Endodermal cell (in vitro differentiated cells): Measurements from ENCODE around the gene HACD4. TPM values are rescaled to one million over a fixed set of nuclear protein-coding genes. Genes with fewer than 3 reads are reported as not detected.

Experiments used
- DNase-seq: peaks from one replicate; pipeline ENCODE4 v3.0.0-alpha.2; 2017
- H3K27ac ChIP-seq: 2 replicates; pipeline ENCODE4 v1.5.1; 2013; ENCODE audit warnings: mild to moderate bottlenecking, low read depth, low read length, moderate library complexity
- H3K27me3 ChIP-seq: 2 replicates; pipeline ENCODE4 v1.6.1; 2013; ENCODE audit warnings: mild to moderate bottlenecking, low read length, moderate library complexity; ENCODE audit not compliant: insufficient read depth, control insufficient read depth, poor library complexity, severe bottlenecking
- H3K36me3 ChIP-seq: 2 replicates; pipeline ENCODE4 v1.7.0; 2013; ENCODE audit warnings: mild to moderate bottlenecking, low read length, moderate library complexity; ENCODE audit not compliant: control insufficient read depth, insufficient read depth
- H3K4me1 ChIP-seq: one replicate; pipeline ENCODE4 v1.7.0; 2013; ENCODE audit warnings: low read length; ENCODE audit not compliant: control insufficient read depth, insufficient read depth
- H3K4me3 ChIP-seq: 2 replicates; pipeline ENCODE4 v1.5.1; 2013; ENCODE audit warnings: mild to moderate bottlenecking, low read length, moderate library complexity
- H3K9ac ChIP-seq: 2 replicates; pipeline ENCODE4 v1.6.1; 2013; ENCODE audit warnings: mild to moderate bottlenecking, low read length, moderate library complexity; ENCODE audit not compliant: poor library complexity, severe bottlenecking; ENCODE audit errors: extremely low read depth
- H3K9me3 ChIP-seq: 2 replicates; pipeline ENCODE4 v1.6.1; 2013; ENCODE audit warnings: mild to moderate bottlenecking, low read length, moderate library complexity; ENCODE audit not compliant: control insufficient read depth
- H3K27ac Mint-ChIP-seq: 2 replicates; pipeline ENCODE4 v1.8.0; 2020; ENCODE audit warnings: mixed read lengths
- H3K27me3 Mint-ChIP-seq: 2 replicates; pipeline ENCODE4 v1.8.0; 2021; ENCODE audit warnings: mild to moderate bottlenecking, mixed read lengths; ENCODE audit not compliant: insufficient read depth
- H3K36me3 Mint-ChIP-seq: 2 replicates; pipeline ENCODE4 v1.8.0; 2020; ENCODE audit warnings: low read depth, mixed read lengths
- H3K4me1 Mint-ChIP-seq: 2 replicates; pipeline ENCODE4 v1.8.0; 2020; ENCODE audit warnings: mixed read lengths
- H3K4me3 Mint-ChIP-seq: 2 replicates; pipeline ENCODE4 v1.8.0; 2020; ENCODE audit warnings: mild to moderate bottlenecking, moderate library complexity, mixed read lengths
- H3K9me3 Mint-ChIP-seq: 2 replicates; pipeline ENCODE4 v1.8.0; 2020; ENCODE audit warnings: mild to moderate bottlenecking, mixed read lengths
- WGBS, 2 experiments: methylation state at CpG; one replicate each; pipeline versions ENCODE4 v1.1.5 to v1.1.7; 2013; ENCODE audit warnings: missing lambda C conversion rate in 2 of 2, mixed read lengths in 1 of 2; ENCODE audit not compliant: insufficient coverage in 1 of 2, insufficient read length in 1 of 2; 5-methylcytosine and 5-hydroxymethylcytosine counted together
- total RNA-seq, 2 donors: library from RNA; stranded (reverse); fragmentation: NEBNext Ultra II Directional in 1 of 2; extraction: Animal tissue kit (Norgen Biotek cat#: 25700) in 1 of 2; gene quantifications; 2 replicates in 1 of 2; 3 replicates in 1 of 2; pipeline ENCODE4 v1.2.1, GENCODE V29; 2021
- TF ChIP-seq, protein P1 (sequence below): fragments of 200-600 bp; sonication (generic); conservative IDR thresholded peaks from 2 replicates; pipeline ENCODE4 v1.5.0; 2021; ENCODE audit warnings: antibody characterized with exemption, mild to moderate bottlenecking

HACD4 gene
- total RNA-seq, 2 donors from 2014 or later: 1.6 to 1.7 TPM

GRCh38 chr9:20985851-20986600, 45.4 kb downstream of the HACD4 start:
- Mint-ChIP-seq H3K27ac (no peak overlapping the region), H3K4me3 (no peak overlapping the region), H3K9me3 (no peaks in the 10 kb centered on the region), H3K36me3 (peaks cover 56% of the 10 kb centered on the region), H3K4me1 (no peaks in the 10 kb centered on the region), H3K27me3 (no peaks in the 10 kb centered on the region)
- no peak overlapping the region for H3K4me3 ChIP-seq
- no peak overlapping the region for H3K9ac ChIP-seq
- no peak overlapping the region for H3K27ac ChIP-seq
- no peaks in the 10 kb centered on the region for H3K9me3 ChIP-seq
- no peaks in the 10 kb centered on the region for H3K4me1 ChIP-seq
- no peak for DNase-seq
- TF ChIP-seq, protein P1, sequence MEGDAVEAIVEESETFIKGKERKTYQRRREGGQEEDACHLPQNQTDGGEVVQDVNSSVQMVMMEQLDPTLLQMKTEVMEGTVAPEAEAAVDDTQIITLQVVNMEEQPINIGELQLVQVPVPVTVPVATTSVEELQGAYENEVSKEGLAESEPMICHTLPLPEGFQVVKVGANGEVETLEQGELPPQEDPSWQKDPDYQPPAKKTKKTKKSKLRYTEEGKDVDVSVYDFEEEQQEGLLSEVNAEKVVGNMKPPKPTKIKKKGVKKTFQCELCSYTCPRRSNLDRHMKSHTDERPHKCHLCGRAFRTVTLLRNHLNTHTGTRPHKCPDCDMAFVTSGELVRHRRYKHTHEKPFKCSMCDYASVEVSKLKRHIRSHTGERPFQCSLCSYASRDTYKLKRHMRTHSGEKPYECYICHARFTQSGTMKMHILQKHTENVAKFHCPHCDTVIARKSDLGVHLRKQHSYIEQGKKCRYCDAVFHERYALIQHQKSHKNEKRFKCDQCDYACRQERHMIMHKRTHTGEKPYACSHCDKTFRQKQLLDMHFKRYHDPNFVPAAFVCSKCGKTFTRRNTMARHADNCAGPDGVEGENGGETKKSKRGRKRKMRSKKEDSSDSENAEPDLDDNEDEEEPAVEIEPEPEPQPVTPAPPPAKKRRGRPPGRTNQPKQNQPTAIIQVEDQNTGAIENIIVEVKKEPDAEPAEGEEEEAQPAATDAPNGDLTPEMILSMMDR: no peak
- H3K27me3 ChIP-seq: no peaks in the 10 kb centered on the region
- 95 to 99% methylated on average over 6 of the region's 6 CpGs for WGBS, 2 experiments
- H3K36me3 ChIP-seq: peaks cover 53% of the 10 kb centered on the region

DNA sequence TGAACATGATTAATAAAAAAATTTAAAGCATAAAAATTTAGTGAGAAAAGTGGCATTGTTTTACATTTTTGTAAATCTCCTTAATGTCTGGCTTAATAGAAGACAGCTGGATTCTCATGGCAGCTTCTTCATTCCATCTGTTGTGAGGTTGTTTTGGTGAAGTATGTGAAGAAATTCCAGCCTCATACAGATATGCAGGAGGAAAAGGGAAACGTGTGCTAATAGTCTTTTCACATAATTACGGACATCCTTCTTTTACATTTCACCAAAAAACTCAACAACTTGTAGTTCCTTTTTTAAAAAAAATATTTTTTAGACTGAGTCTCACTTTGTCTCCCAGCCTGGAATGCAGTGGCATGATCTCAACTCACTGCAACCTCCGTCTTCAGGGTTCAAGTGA, 46.9 kb downstream of the HACD4 start:
- WGBS, 2 experiments: 94 to 100% methylated on average over 1 to 3 of the region's 3 CpGs
- Histone ChIP-seq H3K4me3 (no peak overlapping the region), H3K27ac (no peak overlapping the region), H3K27me3 (no peaks in the 10 kb centered on the region), H3K9me3 (no peaks in the 10 kb centered on the region), H3K36me3 (peaks cover 39% of the 10 kb centered on the region), H3K4me1 (no peaks in the 10 kb centered on the region), H3K9ac (no peak overlapping the region)
- Mint-ChIP-seq H3K27ac (no peak overlapping the region), H3K36me3 (peaks cover 44% of the 10 kb centered on the region), H3K4me3 (no peak overlapping the region), H3K9me3 (no peaks in the 10 kb centered on the region), H3K27me3 (no peaks in the 10 kb centered on the region), H3K4me1 (no peaks in the 10 kb centered on the region)
- DNase-seq: no peak
- TF ChIP-seq, protein P1: no peak

DNA sequence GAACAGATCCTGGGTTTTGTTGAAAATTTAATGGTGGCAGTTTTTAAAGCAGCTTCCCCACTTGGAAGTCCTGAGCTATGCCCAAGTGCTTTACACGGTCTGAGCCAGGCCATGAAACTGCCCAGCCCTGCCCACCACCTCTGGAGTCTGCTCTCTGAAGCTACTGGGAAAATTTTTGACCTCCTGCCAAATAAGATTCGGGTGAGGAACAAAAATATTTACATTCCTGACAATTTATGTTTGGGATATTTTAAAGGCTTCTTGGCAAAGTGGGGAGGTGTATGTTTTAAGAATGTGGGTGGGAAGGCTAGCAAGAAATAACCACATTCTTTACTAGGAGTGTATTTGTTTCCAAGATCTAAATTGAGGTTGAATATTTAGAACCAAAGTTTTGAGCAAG, 50.0 kb downstream of the HACD4 start:
- peaks cover 7% of the 10 kb centered on the region for H3K9me3 ChIP-seq
- no peak overlapping the region for H3K27ac Mint-ChIP-seq
- H3K9ac ChIP-seq: no peak overlapping the region
- no peak for DNase-seq
- H3K4me3 Mint-ChIP-seq: no peak overlapping the region
- H3K4me1 ChIP-seq: no peaks in the 10 kb centered on the region
- WGBS, 2 experiments: 94 to 100% methylated on average over 2 of the region's 2 CpGs
- H3K27me3 Mint-ChIP-seq: no peaks in the 10 kb centered on the region
- peaks cover 3% of the 10 kb centered on the region for H3K4me1 Mint-ChIP-seq
- peaks cover 42% of the 10 kb centered on the region for H3K36me3 Mint-ChIP-seq
- H3K4me3 ChIP-seq: no peak overlapping the region
- H3K27ac ChIP-seq: no peak overlapping the region
- no peaks in the 10 kb centered on the region for H3K27me3 ChIP-seq
- peaks cover 36% of the 10 kb centered on the region for H3K36me3 ChIP-seq
- TF ChIP-seq, protein P1: no peak
- H3K9me3 Mint-ChIP-seq: no peaks in the 10 kb centered on the region
